SK-N-SH (cell line): ENCODE results near the gene PSTK. TPM values are rescaled to one million over a fixed set of nuclear protein-coding genes. Genes with fewer than 3 reads are reported as not detected.
A peak's percentile ranks its signal among the peaks of the same experiment; 100 is the strongest.

ENCODE experiments used
- CTCF ChIA-PET: fragments of 300-600, 350-600 bp; formaldehyde crosslinking; extraction: SDS; loops from one replicate; lab custom pipeline; 2021; lab: Yijun Ruan, JAX
- POLR2A ChIA-PET: fragments of 350-600 bp; sonication (Branson Sonifier 250); formaldehyde crosslinking; extraction: SDS; loops from one replicate; lab custom pipeline; 2020; ENCODE audit warnings: antibody characterized with exemption, inconsistent platforms; lab: Yijun Ruan, JAX
- DNase-seq: peaks from one replicate; pipeline ENCODE4 v3.0.0; 2012
- H2AFZ ChIP-seq: fragments of 200-600 bp; sonication (generic); 2 replicates; pipeline ENCODE4 v1.8.1; 2016; ENCODE audit warnings: antibody characterized with exemption, mild to moderate bottlenecking, low read depth
- H3F3A ChIP-seq: fragments of 200-600 bp; sonication (generic); replicated peaks from 2 replicates; pipeline ENCODE3; 2016; ENCODE audit warnings: antibody characterized with exemption, mild to moderate bottlenecking; ENCODE audit not compliant: insufficient read depth
- H3K27ac ChIP-seq, 2 experiments: fragments of 200-500 bp in 1 of 2; fragments of 200-600 bp in 1 of 2; sonication (Bioruptor generic) in 1 of 2; sonication (generic), shearing (Covaris generic) in 1 of 2; 2 replicates each; pipeline versions ENCODE4 v1.5.1 to v1.6.1; 2014 to 2016; ENCODE audit warnings: low read depth in 2 of 2, inconsistent platforms in 1 of 2, low read length in 1 of 2, mild to moderate bottlenecking in 1 of 2, mixed read lengths in 1 of 2
- H3K27me3 ChIP-seq: fragments of 200-600 bp; sonication (generic), shearing (Covaris generic); 2 replicates; pipeline ENCODE4 v1.6.1; 2016; ENCODE audit warnings: mixed run types; ENCODE audit not compliant: insufficient read depth
- H3K36me3 ChIP-seq, 2 experiments: fragments of 200-500 bp in 1 of 2; fragments of 200-600 bp in 1 of 2; sonication (Bioruptor generic) in 1 of 2; sonication (generic) in 1 of 2; replicated peaks in 1 of 2; 2 replicates each; pipeline versions ENCODE3 to v1.5.1; 2014 to 2016; ENCODE audit warnings: low read length in 1 of 2, mild to moderate bottlenecking in 1 of 2; ENCODE audit not compliant: insufficient read depth in 2 of 2, control insufficient read depth in 1 of 2
- H3K4me1 ChIP-seq, 2 experiments: fragments of 200-500 bp in 1 of 2; fragments of 200-600 bp in 1 of 2; sonication (Bioruptor generic) in 1 of 2; sonication (generic), shearing (Covaris generic) in 1 of 2; 2 replicates each; pipeline versions ENCODE4 v1.5.1 to v1.6.1; 2014 to 2016; ENCODE audit warnings: low read depth in 1 of 2, low read length in 1 of 2, mixed run types in 1 of 2; ENCODE audit not compliant: insufficient read depth in 2 of 2, control insufficient read depth in 1 of 2
- H3K4me2 ChIP-seq: fragments of 200-600 bp; sonication (generic), shearing (Covaris generic); 2 replicates; pipeline ENCODE4 v1.6.1; 2017; ENCODE audit warnings: mixed run types
- H3K4me3 ChIP-seq, 2 experiments: fragments of 200-500 bp in 1 of 2; fragments of 200-600 bp in 1 of 2; sonication (Bioruptor generic) in 1 of 2; sonication (generic), shearing (Covaris generic) in 1 of 2; 2 replicates each; pipeline versions ENCODE4 v1.5.1 to v1.8.1; 2014 to 2016; ENCODE audit warnings: low read depth in 2 of 2, inconsistent platforms in 1 of 2, low read length in 1 of 2, mild to moderate bottlenecking in 1 of 2, mixed read lengths in 1 of 2, moderate library complexity in 1 of 2
- H3K79me2 ChIP-seq: fragments of 200-600 bp; sonication (generic); 2 replicates; pipeline ENCODE4 v1.8.1; 2017; ENCODE audit warnings: mild to moderate bottlenecking; ENCODE audit not compliant: insufficient read depth
- H3K9ac ChIP-seq: fragments of 200-600 bp; sonication (generic); 2 replicates; pipeline ENCODE4 v1.6.1; 2017; ENCODE audit warnings: mixed run types
- H3K9me2 ChIP-seq: fragments of 200-600 bp; sonication (generic); 2 replicates; pipeline ENCODE4 v1.6.1; 2017; ENCODE audit warnings: mixed run types
- H3K9me3 ChIP-seq: fragments of 200-600 bp; sonication (generic); 2 replicates; pipeline ENCODE4 v1.6.1; 2017; ENCODE audit warnings: mixed run types, mild to moderate bottlenecking, moderate library complexity
- H4K20me1 ChIP-seq: fragments of 200-600 bp; sonication (generic); 2 replicates; pipeline ENCODE4 v1.6.1; 2017; ENCODE audit warnings: mild to moderate bottlenecking, mixed run types; ENCODE audit not compliant: insufficient read depth
- EZH2phosphoT487 ChIP-seq: fragments of 200-600 bp; sonication (generic); IDR thresholded peaks from 2 replicates; pipeline ENCODE4 v1.6.1; 2017; ENCODE audit warnings: low read depth, mixed run types, mild to moderate bottlenecking, antibody characterized with exemption, moderate library complexity, borderline replicate concordance
- FOSL2 ChIP-seq: IDR thresholded peaks from 2 replicates; pipeline ENCODE4 v1.4.0; 2012; ENCODE audit warnings: low read depth, mild to moderate bottlenecking, moderate library complexity, borderline replicate concordance
- GATA2 ChIP-seq: sonication (generic); formaldehyde crosslinking; IDR thresholded peaks from 2 replicates; pipeline ENCODE4 v1.5.0; 2020; ENCODE audit warnings: mild to moderate bottlenecking, missing genetic modification reagents
- JUND ChIP-seq: IDR thresholded peaks from 2 replicates; pipeline ENCODE4 v1.4.0; 2012
- RAD21 ChIP-seq: IDR thresholded peaks from 2 replicates; pipeline ENCODE4 v1.6.1; 2012; ENCODE audit warnings: mild to moderate bottlenecking, low read length
- SIN3A ChIP-seq: IDR thresholded peaks from 2 replicates; pipeline ENCODE4 v1.6.1; 2012; ENCODE audit warnings: low read depth, mild to moderate bottlenecking, low read length, moderate library complexity, borderline replicate concordance
- SMC3 ChIP-seq: IDR thresholded peaks from 2 replicates; pipeline ENCODE4 v1.6.1; 2012; ENCODE audit warnings: low read depth, low read length, improper control_type of control experiment
- WGBS: methylation state at CpG from one replicate; pipeline ENCODE4 v1.1.6; 2017; ENCODE audit warnings: low lambda C conversion rate; 5-methylcytosine and 5-hydroxymethylcytosine counted together
- polyA plus RNA-seq, 3 experiments: library from polyadenylated mRNA; depleted of rRNA; stranded (reverse); fragments of >200 nt; gene quantifications; 2 replicates each; pipeline ENCODE4 v1.2.3, GENCODE V29; 2012
- TF ChIP-seq, protein P1 (sequence below): IDR thresholded peaks from 2 replicates; pipeline ENCODE4 v1.4.0; 2012; ENCODE audit warnings: low read depth
- TF ChIP-seq, protein P2 (sequence below): fragments of 200-600 bp; sonication (generic); IDR thresholded peaks from 2 replicates; pipeline ENCODE4 v1.6.1; 2017; ENCODE audit warnings: antibody characterized with exemption, mild to moderate bottlenecking, moderate library complexity
- TF ChIP-seq, protein P3 (sequence below): fragments of 150-350 bp; IDR thresholded peaks from 2 replicates; pipeline ENCODE4 v1.6.1; 2017; ENCODE audit warnings: antibody characterized with exemption, low read length, low read depth, borderline replicate concordance
- TF ChIP-seq, protein P4 (sequence below): IDR thresholded peaks from 2 replicates; pipeline ENCODE4 v1.4.0; 2012; ENCODE audit warnings: low read depth, borderline replicate concordance

The PSTK gene
- polyA plus RNA-seq, 1 of the 3 experiments (the other 2 are of a cell fraction), result 8.4 TPM

DNA sequence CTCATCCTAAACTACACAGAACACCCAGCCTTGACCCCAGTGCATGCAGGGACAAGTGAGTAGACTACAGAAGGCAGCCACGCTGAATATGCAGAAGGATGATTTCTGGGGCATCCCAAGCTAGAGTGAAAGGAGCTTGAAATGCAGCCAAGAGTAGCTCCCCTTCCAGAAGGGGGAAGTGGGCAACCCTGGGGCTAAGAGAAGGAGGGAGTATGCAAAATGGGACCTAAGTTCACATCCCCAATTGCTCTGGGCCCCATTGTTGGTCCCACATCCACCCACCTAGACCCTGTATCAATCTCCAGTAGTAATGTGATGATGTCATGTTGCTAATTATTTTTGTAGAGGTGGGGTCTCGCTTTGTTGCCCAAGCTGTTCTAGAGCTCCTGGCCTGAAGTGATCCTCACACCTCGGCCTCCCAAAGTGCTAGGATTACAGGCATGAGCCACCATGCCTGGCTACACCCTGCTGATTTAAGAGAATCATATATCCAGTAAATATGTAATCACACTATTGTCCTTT, 5.6 kb upstream of the PSTK start (continued):
- TF ChIP-seq, protein P1, sequence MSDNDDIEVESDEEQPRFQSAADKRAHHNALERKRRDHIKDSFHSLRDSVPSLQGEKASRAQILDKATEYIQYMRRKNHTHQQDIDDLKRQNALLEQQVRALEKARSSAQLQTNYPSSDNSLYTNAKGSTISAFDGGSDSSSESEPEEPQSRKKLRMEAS, result no peak
- TF ChIP-seq SIN3A (no peak), GATA2 (CRISPR knock-in tag) (no peak)

DNA sequence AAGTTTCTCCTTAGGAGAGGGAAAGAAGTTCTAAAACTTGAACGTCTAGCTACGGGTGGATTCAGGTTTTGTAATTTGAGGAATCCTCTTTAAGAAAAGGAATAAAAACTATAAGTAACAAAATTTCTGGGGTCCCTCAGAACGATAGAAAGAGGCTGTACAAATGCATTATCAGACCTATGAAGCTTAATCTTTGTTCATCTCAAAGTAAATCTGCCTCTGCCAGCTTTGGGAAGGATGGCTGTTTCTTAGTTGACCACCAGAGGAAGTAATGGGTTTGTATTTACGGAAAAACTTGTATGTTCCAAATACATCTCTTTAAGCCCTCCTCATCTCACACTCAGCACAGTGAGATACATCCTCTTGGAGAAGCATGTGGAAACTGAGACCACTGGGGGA, 864 bp downstream of the PSTK start:
- WGBS, result 16% methylated on average over 4 of the region's 4 CpGs
- Histone ChIP-seq H3K4me2 (peak overlapping the region; percentile 88), H3K9me2 (no peaks in the 10 kb centered on the region), H3K4me1 (peaks cover 4 to 6% of the 10 kb centered on the region in 2 experiments; a peak in 2 of 4 replicates), H3K36me3 (peaks cover 6 to 12% of the 10 kb centered on the region in 2 experiments), H3K27me3 (no peaks in the 10 kb centered on the region), H3K27ac (peak overlapping the region in 1 of 2 experiments; percentile 86; a peak in 1 of 4 replicates)
- peak; percentile 65 for DNase-seq
- CTCF ChIA-PET, result interaction anchor here (0.6 to 3.5 kb wide), 17 partner anchors 9 to 332 kb away, joined by 3 to 18 read pairs (median 4); partner anchors contain the start of genes ACADSB, C10orf88 and IKZF5
- POLR2A ChIA-PET, result interaction anchor here (1.5 kb wide), 1 partner anchor 27 kb away, joined by 3 read pairs; the partner anchor contains the start of gene IKZF5
- no peak for TF ChIP-seq JUND
- no peak for TF ChIP-seq EZH2phosphoT487
- TF ChIP-seq, protein P2, sequence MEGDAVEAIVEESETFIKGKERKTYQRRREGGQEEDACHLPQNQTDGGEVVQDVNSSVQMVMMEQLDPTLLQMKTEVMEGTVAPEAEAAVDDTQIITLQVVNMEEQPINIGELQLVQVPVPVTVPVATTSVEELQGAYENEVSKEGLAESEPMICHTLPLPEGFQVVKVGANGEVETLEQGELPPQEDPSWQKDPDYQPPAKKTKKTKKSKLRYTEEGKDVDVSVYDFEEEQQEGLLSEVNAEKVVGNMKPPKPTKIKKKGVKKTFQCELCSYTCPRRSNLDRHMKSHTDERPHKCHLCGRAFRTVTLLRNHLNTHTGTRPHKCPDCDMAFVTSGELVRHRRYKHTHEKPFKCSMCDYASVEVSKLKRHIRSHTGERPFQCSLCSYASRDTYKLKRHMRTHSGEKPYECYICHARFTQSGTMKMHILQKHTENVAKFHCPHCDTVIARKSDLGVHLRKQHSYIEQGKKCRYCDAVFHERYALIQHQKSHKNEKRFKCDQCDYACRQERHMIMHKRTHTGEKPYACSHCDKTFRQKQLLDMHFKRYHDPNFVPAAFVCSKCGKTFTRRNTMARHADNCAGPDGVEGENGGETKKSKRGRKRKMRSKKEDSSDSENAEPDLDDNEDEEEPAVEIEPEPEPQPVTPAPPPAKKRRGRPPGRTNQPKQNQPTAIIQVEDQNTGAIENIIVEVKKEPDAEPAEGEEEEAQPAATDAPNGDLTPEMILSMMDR, result peak; percentile 61
- TF ChIP-seq SMC3, result peak; percentile 19; the same call in 1 of the 2 replicates
- peak; percentile 47 for TF ChIP-seq RAD21
- TF ChIP-seq, all 33 proteins: peak for 3
- Histone ChIP-seq H2AFZ (peak overlapping the region; percentile 94), H4K20me1 (no peaks in the 10 kb centered on the region), H3K9ac (peak overlapping the region; percentile 53; the same call in 1 of the 2 replicates), H3K79me2 (no peaks in the 10 kb centered on the region), H3K9me3 (no peaks in the 10 kb centered on the region), H3F3A (peaks cover 10% of the 10 kb centered on the region), H3K4me3 (peak overlapping the region; percentile 76 to 87)

DNA sequence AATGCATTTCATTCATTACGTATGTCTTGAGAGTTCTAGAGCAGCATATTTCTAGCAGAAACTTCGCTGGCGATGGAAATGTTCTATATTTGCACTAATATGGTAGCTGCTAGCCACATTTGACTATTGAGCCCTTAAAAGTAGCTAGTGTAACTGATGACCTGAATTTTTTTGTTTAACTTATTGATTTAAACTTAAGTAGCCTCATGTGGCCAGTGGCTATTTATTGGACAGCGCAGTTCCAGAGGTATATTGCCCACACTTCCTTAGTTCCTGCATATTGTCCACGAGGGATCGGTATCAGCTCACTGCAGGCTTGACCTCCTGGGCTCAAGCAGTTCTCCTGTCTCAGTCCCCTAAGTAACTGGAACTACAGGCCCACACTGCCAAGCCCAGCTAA, 3.7 kb downstream of the PSTK start:
- Histone ChIP-seq H3K79me2 (no peaks in the 10 kb centered on the region), H3K27me3 (no peaks in the 10 kb centered on the region), H3K4me1 (peaks cover 4 to 6% of the 10 kb centered on the region in 2 experiments; a peak in 2 of 4 replicates), H3K27ac (no peak overlapping the region), H3K36me3 (peaks cover 12 to 26% of the 10 kb centered on the region in 2 experiments), H4K20me1 (no peaks in the 10 kb centered on the region), H3K9ac (no peak overlapping the region), H3K4me3 (no peak overlapping the region), H3F3A (peaks cover 10% of the 10 kb centered on the region), H2AFZ (no peak overlapping the region), H3K4me2 (no peak overlapping the region), H3K9me2 (no peaks in the 10 kb centered on the region), H3K9me3 (no peaks in the 10 kb centered on the region)
- ChIA-PET POLR2A (no interaction called here), CTCF (interaction anchor here (0.6 to 3.5 kb wide), 4 partner anchors 11 to 277 kb away, joined by 3 to 15 read pairs (median 4); no protein-coding TSS in a partner anchor)
- DNase-seq, result no peak
- TF ChIP-seq GATA2 (CRISPR knock-in tag) (no peak), FOSL2 (no peak)
- TF ChIP-seq, protein P3, sequence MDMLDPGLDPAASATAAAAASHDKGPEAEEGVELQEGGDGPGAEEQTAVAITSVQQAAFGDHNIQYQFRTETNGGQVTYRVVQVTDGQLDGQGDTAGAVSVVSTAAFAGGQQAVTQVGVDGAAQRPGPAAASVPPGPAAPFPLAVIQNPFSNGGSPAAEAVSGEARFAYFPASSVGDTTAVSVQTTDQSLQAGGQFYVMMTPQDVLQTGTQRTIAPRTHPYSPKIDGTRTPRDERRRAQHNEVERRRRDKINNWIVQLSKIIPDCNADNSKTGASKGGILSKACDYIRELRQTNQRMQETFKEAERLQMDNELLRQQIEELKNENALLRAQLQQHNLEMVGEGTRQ, result no peak
- TF ChIP-seq, protein P4, sequence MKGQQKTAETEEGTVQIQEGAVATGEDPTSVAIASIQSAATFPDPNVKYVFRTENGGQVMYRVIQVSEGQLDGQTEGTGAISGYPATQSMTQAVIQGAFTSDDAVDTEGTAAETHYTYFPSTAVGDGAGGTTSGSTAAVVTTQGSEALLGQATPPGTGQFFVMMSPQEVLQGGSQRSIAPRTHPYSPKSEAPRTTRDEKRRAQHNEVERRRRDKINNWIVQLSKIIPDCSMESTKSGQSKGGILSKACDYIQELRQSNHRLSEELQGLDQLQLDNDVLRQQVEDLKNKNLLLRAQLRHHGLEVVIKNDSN, result no peak
- 96% methylated on average over 6 of the region's 6 CpGs for WGBS
